IMR-90 (cell line): ENCODE measurements around the gene C9orf43. TPM values are rescaled to one million over a fixed set of nuclear protein-coding genes. Genes with fewer than 3 reads are reported as not detected.

ENCODE experiments used
- ATAC-seq: fragments of 200-7000 bp; cut with Tn5 transposase; 2 replicates; pipeline ENCODE4 v1.9.1; 2020; ENCODE audit warnings: low read depth, mild to moderate bottlenecking, moderate library complexity
- BruUV-seq: library from RNA; stranded (reverse); fragments of 400-500 nt; replicated peaks from 2 replicates; lab custom pipeline; 2021; lab: Mats Ljungman, UMichigan
- CTCF ChIA-PET: fragments of 300-600 bp; formaldehyde crosslinking; extraction: SDS; loops from one replicate; lab custom pipeline; 2021; ENCODE audit warnings: antibody characterized with exemption; lab: Yijun Ruan, JAX
- POLR2A ChIA-PET: fragments of 300-600 bp; sonication (Branson Sonifier 250); formaldehyde crosslinking; loops from one replicate; lab custom pipeline; 2022; ENCODE audit warnings: antibody characterized with exemption; ENCODE audit not compliant: unreplicated experiment; lab: Charles Lee
- DNase-seq: peaks from one replicate; pipeline ENCODE4 v3.0.0; 2013
- H2AFZ ChIP-seq: replicated peaks from 2 replicates; pipeline ENCODE3; 2013; ENCODE audit warnings: low read length, mild to moderate bottlenecking; ENCODE audit not compliant: poor library complexity
- H2AK5ac ChIP-seq: 2 replicates; pipeline ENCODE4 v1.6.1; 2013; ENCODE audit warnings: low read depth, low read length, inconsistent platforms
- H2AK9ac ChIP-seq: replicated peaks from 2 replicates; pipeline ENCODE3; 2013; ENCODE audit warnings: mild to moderate bottlenecking, low read depth, low read length, moderate library complexity; ENCODE audit not compliant: poor library complexity
- H2BK120ac ChIP-seq: 2 replicates; pipeline ENCODE4 v1.6.1; 2013; ENCODE audit warnings: low read depth, low read length, inconsistent platforms
- H2BK15ac ChIP-seq: 3 replicates; pipeline ENCODE4 v1.6.1; 2013; ENCODE audit warnings: low read depth, low read length, inconsistent platforms
- H2BK20ac ChIP-seq: 2 replicates; pipeline ENCODE4 v1.6.1; 2013; ENCODE audit warnings: low read depth, mild to moderate bottlenecking, inconsistent platforms, low read length, moderate library complexity
- H2BK5ac ChIP-seq: 2 replicates; pipeline ENCODE4 v1.6.1; 2013; ENCODE audit warnings: mild to moderate bottlenecking, low read depth, low read length, inconsistent platforms; ENCODE audit not compliant: poor library complexity, severe bottlenecking
- H3K14ac ChIP-seq: replicated peaks from 2 replicates; pipeline ENCODE4 v1.6.1; 2013; ENCODE audit warnings: low read depth, low read length, inconsistent platforms
- H3K18ac ChIP-seq: 2 replicates; pipeline ENCODE4 v1.6.1; 2013; ENCODE audit warnings: low read depth, low read length, control low read depth
- H3K23ac ChIP-seq: 2 replicates; pipeline ENCODE4 v1.6.1; 2013; ENCODE audit warnings: low read depth, low read length, inconsistent platforms
- H3K27ac ChIP-seq: 2 replicates; pipeline ENCODE4 v1.5.1; 2013; ENCODE audit warnings: mild to moderate bottlenecking, control low read depth, low read length; ENCODE audit not compliant: insufficient read depth
- H3K27me3 ChIP-seq: 2 replicates; pipeline ENCODE4 v1.6.1; 2013; ENCODE audit warnings: low read length; ENCODE audit not compliant: control insufficient read depth, insufficient read depth
- H3K36me3 ChIP-seq: 2 replicates; pipeline ENCODE4 v1.6.1; 2013; ENCODE audit warnings: low read length, mixed read lengths; ENCODE audit not compliant: control insufficient read depth, insufficient read depth
- H3K4ac ChIP-seq: 2 replicates; pipeline ENCODE4 v1.6.1; 2013; ENCODE audit warnings: low read depth, low read length, inconsistent platforms
- H3K4me1 ChIP-seq: 2 replicates; pipeline ENCODE4 v1.6.1; 2013; ENCODE audit warnings: low read length, mixed read lengths; ENCODE audit not compliant: control insufficient read depth, insufficient read depth
- H3K4me2 ChIP-seq: 2 replicates; pipeline ENCODE4 v1.6.1; 2013; ENCODE audit warnings: low read depth, mild to moderate bottlenecking, control low read depth, low read length, moderate library complexity
- H3K4me3 ChIP-seq: 2 replicates; pipeline ENCODE4 v1.5.1; 2013; ENCODE audit warnings: low read depth, mild to moderate bottlenecking, control low read depth, low read length, moderate library complexity; ENCODE audit not compliant: insufficient read depth
- H3K56ac ChIP-seq: 2 replicates; pipeline ENCODE4 v1.6.1; 2013; ENCODE audit warnings: low read length, inconsistent platforms; ENCODE audit not compliant: insufficient read depth; ENCODE audit errors: extremely low read depth
- H3K79me1 ChIP-seq, 2 experiments: 2 replicates each; pipeline ENCODE4 v1.6.1; 2013; ENCODE audit warnings: low read length in 2 of 2, inconsistent platforms in 1 of 2, low read depth in 1 of 2
- H3K9ac ChIP-seq: 2 replicates; pipeline ENCODE4 v1.6.1; 2013; ENCODE audit warnings: low read depth, low read length, control low read depth
- H3K9me1 ChIP-seq: 2 replicates; pipeline ENCODE4 v1.6.1; 2013; ENCODE audit warnings: low read length, inconsistent platforms; ENCODE audit not compliant: insufficient read depth
- H3K9me3 ChIP-seq: 2 replicates; pipeline ENCODE4 v1.6.1; 2013; ENCODE audit warnings: low read length; ENCODE audit not compliant: control insufficient read depth, insufficient read depth
- H4K20me1 ChIP-seq: 2 replicates; pipeline ENCODE4 v1.6.1; 2013; ENCODE audit warnings: low read length, inconsistent platforms; ENCODE audit not compliant: insufficient read depth
- H4K5ac ChIP-seq: 2 replicates; pipeline ENCODE4 v1.6.1; 2013; ENCODE audit warnings: mild to moderate bottlenecking, low read depth, low read length, control low read depth
- H4K8ac ChIP-seq, 2 experiments: 2 replicates each; pipeline ENCODE4 v1.6.1; 2013; ENCODE audit warnings: low read depth in 2 of 2, low read length in 2 of 2, control low read depth in 1 of 2, inconsistent platforms in 1 of 2
- H4K91ac ChIP-seq: 2 replicates; pipeline ENCODE4 v1.6.1; 2013; ENCODE audit warnings: low read depth, low read length, inconsistent platforms; ENCODE audit not compliant: insufficient read depth
- BHLHE40 ChIP-seq: fragments of 150-350 bp; IDR thresholded peaks from 2 replicates; pipeline ENCODE4 v1.6.1; 2016; ENCODE audit warnings: mild to moderate bottlenecking, low read depth, low read length
- FOS ChIP-seq: fragments of 150-350 bp; IDR thresholded peaks from 2 replicates; pipeline ENCODE4 v1.6.1; 2016; ENCODE audit warnings: low read depth, low read length
- MXI1 ChIP-seq: IDR thresholded peaks from 2 replicates; pipeline ENCODE4 v1.6.1; 2012; ENCODE audit warnings: low read depth, mild to moderate bottlenecking, low read length, moderate library complexity, borderline replicate concordance
- RAD21 ChIP-seq: IDR thresholded peaks from 2 replicates; pipeline ENCODE4 v1.6.1; 2012; ENCODE audit warnings: low read length, improper control_type of control experiment
- RCOR1 ChIP-seq: IDR thresholded peaks from 2 replicates; pipeline ENCODE4 v1.6.1; 2012; ENCODE audit warnings: mild to moderate bottlenecking, low read length, improper control_type of control experiment; ENCODE audit not compliant: insufficient replicate concordance
- SMC3 ChIP-seq: fragments of 150-350 bp; IDR thresholded peaks from 2 replicates; pipeline ENCODE4 v1.6.1; 2016; ENCODE audit warnings: low read depth, mild to moderate bottlenecking, antibody characterized with exemption, low read length, moderate library complexity
- WGBS, 2 experiments: methylation state at CpG; one replicate each; pipeline versions ENCODE4 v1.1.5 to v1.1.7; 2013; ENCODE audit warnings: missing lambda C conversion rate in 2 of 2; ENCODE audit not compliant: insufficient read length in 1 of 2; ENCODE audit errors: extremely low coverage in 2 of 2; 5-methylcytosine and 5-hydroxymethylcytosine counted together
- dilution Hi-C: fragments of 300-500 bp; cut with HindIII; formaldehyde crosslinking; loops from one replicate; pipeline ENCODE4 v1.14.3; 2018; ENCODE audit warnings: low sequenced_read_pairs; ENCODE audit not compliant: unreplicated experiment
- in situ Hi-C: fragments of 300-500 bp; cut with MboI; formaldehyde crosslinking; loops from 3 replicates; pipeline ENCODE4 v1.14.3; 2019; ENCODE audit warnings: low sequenced_read_pairs, inconsistent platforms, mixed read lengths
- intact Hi-C: fragments of 100-400 bp; cut with micrococcal nuclease; formaldehyde crosslinking; loops from 2 replicates; pipeline ENCODE4 v1.10.0; 2022
- polyA plus RNA-seq, 3 experiments: library from polyadenylated mRNA; depleted of rRNA; stranded (reverse); fragments of >200 nt; gene quantifications; 2 replicates each; pipeline ENCODE4 v1.2.3, GENCODE V29; 2012; ENCODE audit warnings: low replicate concordance in 1 of 3
- total RNA-seq: library from RNA; depleted of rRNA; stranded (reverse); fragments of >200 nt; gene quantifications from 2 replicates; pipeline ENCODE4 v1.2.3, GENCODE V29; 2012
- TF ChIP-seq, protein P1 (sequence below): fragments of 150-350 bp; IDR thresholded peaks from 2 replicates; pipeline ENCODE4 v1.6.1; 2017; ENCODE audit warnings: mild to moderate bottlenecking, antibody characterized with exemption, low read length, low read depth

Gene C9orf43
- total and polyA plus RNA-seq, 2 of the 4 experiments (the other 2 are of a cell fraction) = 0.36 to 0.46 TPM

DNA sequence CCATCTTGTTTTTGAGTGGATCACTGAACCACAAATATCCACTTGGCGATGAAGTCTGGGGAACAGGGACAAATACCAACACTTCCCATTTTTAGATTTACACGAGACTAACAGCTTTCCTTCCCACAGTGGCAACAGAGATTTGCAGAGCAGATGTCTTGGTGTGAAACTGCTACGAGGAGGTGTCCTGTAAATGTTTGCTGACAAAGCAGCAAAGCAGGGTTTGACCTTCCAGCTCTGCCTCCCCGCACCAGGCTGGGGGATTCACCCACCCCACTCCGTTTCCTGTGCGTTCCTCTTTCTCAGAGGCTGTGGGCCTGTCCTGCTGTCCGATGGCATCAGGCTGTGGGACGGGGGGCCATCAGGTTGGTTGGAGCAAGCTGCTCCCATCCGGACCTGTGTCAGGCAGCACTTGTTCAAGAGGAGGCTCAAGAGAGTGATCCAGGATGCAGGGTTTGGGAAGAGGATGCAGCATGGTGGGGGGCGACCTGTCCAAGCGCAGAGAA lies 52.3 kb downstream of the C9orf43 start:
- Histone ChIP-seq H2BK120ac (no peak overlapping the region), H3K4me3 (no peak overlapping the region), H3K56ac (no peak overlapping the region), H4K20me1 (no peaks in the 10 kb centered on the region), H3K27me3 (peaks cover 15% of the 10 kb centered on the region), H4K91ac (no peak overlapping the region), H3K9me3 (no peaks in the 10 kb centered on the region), H3K79me1 (no peaks in the 10 kb centered on the region), H2AK5ac (peak overlapping the region; percentile 1; the same call in 1 of the 2 replicates), H3K4me1 (peaks cover 6% of the 10 kb centered on the region; the same call in 1 of the 2 replicates), H3K36me3 (no peaks in the 10 kb centered on the region), H3K23ac (0 out of 2 replicates have a peak overlapping the region, but pooled peaks have one; percentile 0), H3K9me1 (no peaks in the 10 kb centered on the region; the same call in 1 of the 2 replicates), H2BK20ac (no peak overlapping the region), H3K18ac (no peak overlapping the region), H2AK9ac (no peak overlapping the region), H4K5ac (no peak overlapping the region), H3K9ac (no peak overlapping the region), H3K4ac (no peak overlapping the region), H4K8ac (no peak overlapping the region), H3K27ac (no peak overlapping the region), H3K14ac (no peak overlapping the region), H2BK5ac (no peak overlapping the region), H2AFZ (peak overlapping the region; percentile 86), H2BK15ac (no peak overlapping the region), H3K4me2 (no peak overlapping the region)
- ATAC-seq = no peak
- DNase-seq = no peak
- intact Hi-C loops = no loop called here
- dilution Hi-C loops = no loop called here
- in situ Hi-C loops = no loop called here
- POLR2A ChIA-PET = no interaction called here
- WGBS, 2 experiments = 43% methylated on average over 2 of the region's 11 CpGs; no CpG with 5 or more reads in 1 of the 2 experiments
- CTCF ChIA-PET = interaction anchor here (0.6 kb wide), 1 partner anchor 8 kb away, joined by 3 read pairs; no protein-coding TSS in a partner anchor
- TF ChIP-seq, protein P1, sequence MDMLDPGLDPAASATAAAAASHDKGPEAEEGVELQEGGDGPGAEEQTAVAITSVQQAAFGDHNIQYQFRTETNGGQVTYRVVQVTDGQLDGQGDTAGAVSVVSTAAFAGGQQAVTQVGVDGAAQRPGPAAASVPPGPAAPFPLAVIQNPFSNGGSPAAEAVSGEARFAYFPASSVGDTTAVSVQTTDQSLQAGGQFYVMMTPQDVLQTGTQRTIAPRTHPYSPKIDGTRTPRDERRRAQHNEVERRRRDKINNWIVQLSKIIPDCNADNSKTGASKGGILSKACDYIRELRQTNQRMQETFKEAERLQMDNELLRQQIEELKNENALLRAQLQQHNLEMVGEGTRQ = no peak
- TF ChIP-seq BHLHE40 = no peak
- TF ChIP-seq SMC3 = no peak
- TF ChIP-seq MXI1 = no peak
- TF ChIP-seq FOS = no peak
- TF ChIP-seq RCOR1 = no peak
- no peak for TF ChIP-seq RAD21
- no TSS peak for BruUV-seq
